ENCODE data around the gene EEA1.

DNA sequence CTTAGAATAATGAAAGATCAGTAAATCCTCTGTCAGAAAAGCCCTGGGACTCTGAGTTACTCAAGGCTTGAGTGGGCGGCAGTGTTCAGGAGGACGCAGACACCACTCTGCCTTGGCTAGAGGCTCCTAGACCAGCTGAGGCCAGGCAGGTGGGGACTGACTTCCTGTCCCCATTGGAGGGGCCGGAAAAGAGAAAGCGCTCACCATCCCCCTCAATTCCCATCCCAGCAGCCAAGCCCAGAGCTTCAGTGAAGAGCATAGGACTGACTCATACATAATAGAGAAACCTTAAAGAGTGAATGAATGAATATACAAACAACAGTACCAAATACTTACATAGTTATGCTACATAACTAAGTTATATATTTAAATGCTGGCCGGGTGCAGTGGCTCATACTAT lies 164.3 kb downstream of the EEA1 start:
- TF ChIP-seq CTCF (IDR thresholded peaks at IDR 0.05; ENCODE audit: insufficient read depth, low read length, poor library complexity, severe bottlenecking), result no peak
- TF ChIP-seq EZH2phosphoT487 (conservative IDR thresholded peaks at IDR 0.05; ENCODE audit: low read length), result no peak
